ENCODE data around the gene TUBGCP2. TPM values are rescaled to one million over a fixed set of nuclear protein-coding genes. Genes with fewer than 3 reads are reported as not detected.

TUBGCP2 gene
- total and polyA plus RNA-seq, 11 donors: 33.5 to 49.5 (median 38.2) TPM

GRCh38 chr10:133252223-133252552 lies 56.5 kb downstream of the TUBGCP2 start:
- H3K9me3 ChIP-seq: no peaks in the 10 kb centered on the region
- no peak overlapping the region for H3K4me3 ChIP-seq
- WGBS, 4 donors: 75 to 85% (median 82%) methylated on average over 9 to 12 of the region's 12 CpGs
- peaks cover 0 to 16% (median 2%) of the 10 kb centered on the region in 12 donors for H3K4me1 ChIP-seq
- no peak for TF ChIP-seq POLR2A (IDR thresholded peaks at IDR 0.05)
- no peak for TF ChIP-seq CTCF (IDR thresholded peaks at IDR 0.05)
- intact Hi-C loops (cut with DNase I): no loop called here
- no peak overlapping the region for H3K27ac ChIP-seq
- no peaks in the 10 kb centered on the region for H3K36me3 ChIP-seq
- no peak for DNase-seq
- no peak for ATAC-seq
- peaks cover 0 to 31% (median 15%) of the 10 kb centered on the region in 9 donors for H3K27me3 ChIP-seq

- intact Hi-C loops (cut with DNase I): no loop called here
- no peak for TF ChIP-seq CTCF (IDR thresholded peaks at IDR 0.05)
- ATAC-seq: peak in 3 of 4 donors; percentile 48 to 54 (median 50)
Measured at GRCh38 chr10:133251388-133252222, 57.1 kb downstream of the TUBGCP2 start.

GRCh38 chr10:133249975-133250754 lies 58.5 kb downstream of the TUBGCP2 start:
- Histone ChIP-seq H3K36me3 (no peaks in the 10 kb centered on the region), H3K9me3 (no peaks in the 10 kb centered on the region), H3K27ac (no peak overlapping the region), H3K4me3 (no peak overlapping the region), H3K4me1 (peaks cover 0 to 12% (median 0%) of the 10 kb centered on the region in 12 donors), H3K27me3 (peaks cover 0 to 48% (median 22%) of the 10 kb centered on the region in 9 donors)
- TF ChIP-seq CTCF (IDR thresholded peaks at IDR 0.05) (no peak), POLR2A (IDR thresholded peaks at IDR 0.05) (no peak)
- DNase-seq (no peak), ATAC-seq (no peak)
- 50 to 71% (median 58%) methylated on average over 11 of the region's 11 CpGs for WGBS, 4 donors
- intact Hi-C loops (cut with DNase I): no loop called here

More at GRCh38 chr10:133251388-133252222, 57.1 kb downstream of the TUBGCP2 start:
- H3K4me3 ChIP-seq: no peak overlapping the region
- no peaks in the 10 kb centered on the region for H3K9me3 ChIP-seq
- peaks cover 0 to 12% (median 0%) of the 10 kb centered on the region in 12 donors for H3K4me1 ChIP-seq
- peaks cover 0 to 35% (median 17%) of the 10 kb centered on the region in 9 donors for H3K27me3 ChIP-seq
- 44 to 55% (median 49%) methylated on average over 17 to 28 of the region's 28 CpGs for WGBS, 4 donors
- no peaks in the 10 kb centered on the region for H3K36me3 ChIP-seq
- H3K27ac ChIP-seq: no peak overlapping the region
- DNase-seq: no peak

Measured in heart left ventricle (tissue), 16 donors.